T-cell (primary cell): ENCODE measurements around the gene CHCHD10. TPM values are rescaled to one million over a fixed set of nuclear protein-coding genes. Genes with fewer than 3 reads are reported as not detected.
A peak's percentile ranks its signal among the peaks of the same experiment; 100 is the strongest.

Experiments used
- ATAC-seq, 4 experiments: fragments of 200-7000 bp in 3 of 4; fragments of 150-1000 bp in 1 of 4; cut with Tn5 transposase; replicated peaks in 1 of 4; 1 replicate in 3 of 4; 2 replicates in 1 of 4; pipeline ENCODE4 v1.10.0; 2021; ENCODE audit warnings: moderate library complexity in 3 of 4, mild to moderate bottlenecking in 2 of 4, moderate number of reproducible peaks in 1 of 4
- CTCF ChIA-PET, 2 donors: fragments of 300-600 bp; sonication (Branson Sonifier 250); formaldehyde crosslinking; loops; one replicate each; lab custom pipeline; 2022; ENCODE audit warnings: antibody characterized with exemption in 2 of 2; lab: Charles Lee
- POLR2A ChIA-PET, 2 donors: fragments of 300-600 bp; sonication (Branson Sonifier 250); formaldehyde crosslinking; loops; one replicate each; lab custom pipeline; 2022; ENCODE audit warnings: antibody characterized with exemption in 2 of 2; lab: Charles Lee
- DNase-seq, 35 experiments: peaks; one replicate each; pipeline versions ENCODE4 v3.0.0 to v3.0.0-alpha.2; 2013 to 2023
- H3K27ac ChIP-seq: one replicate; pipeline ENCODE4 v1.5.1; 2013; ENCODE audit warnings: low read length
- H3K27me3 ChIP-seq, 2 experiments: replicated peaks in 1 of 2; 1 replicate in 1 of 2; 2 replicates in 1 of 2; pipeline versions ENCODE4 v1.6.1 to v1.7.0; 2013; ENCODE audit warnings: low read length in 1 of 2, mixed read lengths in 1 of 2; ENCODE audit not compliant: control insufficient read depth in 2 of 2, insufficient read depth in 2 of 2; ENCODE audit errors: extremely low read depth in 1 of 2
- H3K36me3 ChIP-seq, 2 donors: 1 replicate in 1 of 2; 2 replicates in 1 of 2; pipeline versions ENCODE4 v1.6.1 to v1.7.0; 2013; ENCODE audit warnings: low read length in 1 of 2; ENCODE audit not compliant: control insufficient read depth in 2 of 2, insufficient read depth in 1 of 2; ENCODE audit errors: extremely low read depth in 1 of 2
- H3K4me1 ChIP-seq, 2 experiments: 1 replicate in 1 of 2; 2 replicates in 1 of 2; pipeline versions ENCODE4 v1.6.1 to v1.7.0; 2013; ENCODE audit warnings: low read length in 2 of 2, mixed read lengths in 1 of 2; ENCODE audit not compliant: insufficient read depth in 2 of 2, control insufficient read depth in 1 of 2; ENCODE audit errors: extremely low read depth in 1 of 2
- H3K4me3 ChIP-seq, 2 donors: 1 replicate in 1 of 2; 2 replicates in 1 of 2; pipeline versions ENCODE4 v1.5.1 to v1.7.0; 2013; ENCODE audit warnings: mild to moderate bottlenecking in 2 of 2, low read length in 1 of 2, moderate library complexity in 1 of 2; ENCODE audit not compliant: control insufficient read depth in 1 of 2; ENCODE audit errors: extremely low read depth in 1 of 2
- H3K9me3 ChIP-seq: 2 replicates; pipeline ENCODE4 v1.7.0; 2013
- H3K27ac Mint-ChIP-seq, 2 donors: one replicate each; pipeline ENCODE4 v1.8.0; 2020 to 2021; ENCODE audit warnings: mild to moderate bottlenecking in 2 of 2, mixed read lengths in 2 of 2
- H3K27me3 Mint-ChIP-seq, 2 donors: one replicate each; pipeline ENCODE4 v1.8.0; 2021 to 2022; ENCODE audit warnings: mixed read lengths in 2 of 2
- H3K36me3 Mint-ChIP-seq: one replicate; pipeline ENCODE4 v1.8.0; 2021; ENCODE audit warnings: mixed read lengths
- H3K4me1 Mint-ChIP-seq, 3 donors: one replicate each; pipeline ENCODE4 v1.8.0; 2020 to 2022; ENCODE audit warnings: mixed read lengths in 3 of 3, mild to moderate bottlenecking in 1 of 3
- H3K4me3 Mint-ChIP-seq, 3 donors: one replicate each; pipeline ENCODE4 v1.8.0; 2020 to 2022; ENCODE audit warnings: mild to moderate bottlenecking in 3 of 3, mixed read lengths in 3 of 3, moderate library complexity in 3 of 3
- H3K9me3 Mint-ChIP-seq, 3 donors: one replicate each; pipeline ENCODE4 v1.8.0; 2020 to 2022; ENCODE audit warnings: mixed read lengths in 3 of 3
- WGBS: methylation state at CpG from one replicate; pipeline ENCODE4 v1.1.5; 2013; ENCODE audit warnings: missing lambda C conversion rate; ENCODE audit not compliant: insufficient coverage; 5-methylcytosine and 5-hydroxymethylcytosine counted together
- total RNA-seq, 35 experiments: library from RNA in 6 of 35; stranded (reverse) in 6 of 35; fragments of 120-200 nt in 1 of 35; gene quantifications; one replicate each; pipeline versions ENCODE4 v1.2.1 to v1.2.4 and lab custom pipeline; 2013 to 2026

The CHCHD10 gene
- total RNA-seq, 5 donors from 2014 or later (not counting 1 experiment from before 2014, with no cell fraction given), result 26.1 to 66.3 (median 63.2) TPM

DNA sequence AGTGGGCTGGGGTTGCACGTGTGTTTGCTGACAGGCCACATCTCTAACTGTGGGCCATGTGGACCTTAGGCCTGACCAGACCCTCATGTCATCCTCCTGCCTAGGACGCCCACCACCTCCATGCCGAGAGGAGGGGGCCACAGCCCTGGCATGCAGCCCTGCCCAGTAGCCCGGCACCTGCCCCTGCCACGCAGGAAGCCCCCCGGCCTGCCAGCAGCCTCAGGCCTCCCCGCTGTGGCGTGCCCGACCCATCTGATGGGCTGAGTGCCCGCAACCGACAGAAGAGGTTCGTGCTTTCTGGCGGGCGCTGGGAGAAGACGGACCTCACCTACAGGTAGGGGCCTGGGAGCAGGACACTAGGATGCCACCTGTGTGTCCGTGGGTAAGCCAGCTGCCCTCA lies 11.3 kb upstream of the CHCHD10 start:
- POLR2A ChIA-PET, result no interaction called here
- Mint-ChIP-seq H3K36me3 (no peaks in the 10 kb centered on the region), H3K27ac (no peak overlapping the region), H3K9me3 (no peaks in the 10 kb centered on the region), H3K4me1 (peaks cover under 1 to 6% (median 4%) of the 10 kb centered on the region in 3 donors), H3K27me3 (no peaks in the 10 kb centered on the region), H3K4me3 (no peak overlapping the region)
- CTCF ChIA-PET, result no interaction called here
- no peak overlapping the region for H3K4me3 ChIP-seq
- no peak overlapping the region for H3K27ac ChIP-seq
- no peak for ATAC-seq
- peaks cover 0 to 3% of the 10 kb centered on the region in 2 donors for H3K36me3 ChIP-seq
- no peak for DNase-seq
- H3K4me1 ChIP-seq, result peaks cover 0 to 8% of the 10 kb centered on the region in 2 experiments
- 80% methylated on average over 16 of the region's 16 CpGs for WGBS
- H3K27me3 ChIP-seq, result no peaks in the 10 kb centered on the region
- H3K9me3 ChIP-seq, result no peaks in the 10 kb centered on the region

DNA sequence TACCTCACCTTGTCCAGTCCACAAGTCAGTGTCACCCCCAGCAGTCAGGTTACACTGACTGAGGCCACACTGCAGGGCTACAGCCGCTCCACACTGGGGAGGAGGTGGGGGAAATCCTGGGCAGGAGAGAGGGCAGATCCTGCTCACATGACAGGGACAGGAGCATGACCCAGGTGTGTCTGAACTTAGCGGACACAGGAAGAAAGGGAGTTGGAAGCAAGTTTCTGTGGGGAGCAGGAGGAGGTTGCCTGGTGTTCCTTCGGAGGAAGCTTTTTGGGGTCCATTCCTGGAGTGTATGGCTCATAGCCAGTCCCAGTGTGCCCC lies 10.8 kb upstream of the CHCHD10 start:
- DNase-seq (no peak), ATAC-seq (no peak)
- CTCF ChIA-PET, result no interaction called here
- H3K4me1 ChIP-seq, result peaks cover 0 to 3% of the 10 kb centered on the region in 2 experiments
- no peaks in the 10 kb centered on the region for H3K27me3 ChIP-seq
- no peaks in the 10 kb centered on the region for H3K36me3 Mint-ChIP-seq
- no peaks in the 10 kb centered on the region for H3K9me3 Mint-ChIP-seq
- 100% methylated on average over 1 of the region's 3 CpGs for WGBS
- H3K27ac Mint-ChIP-seq, result no peak overlapping the region
- no peak overlapping the region for H3K4me3 Mint-ChIP-seq
- peaks cover 0 to 3% of the 10 kb centered on the region in 2 donors for H3K36me3 ChIP-seq
- H3K4me3 ChIP-seq, result no peak overlapping the region
- H3K27me3 Mint-ChIP-seq, result no peaks in the 10 kb centered on the region
- peaks cover under 1 to 7% (median 4%) of the 10 kb centered on the region in 3 donors for H3K4me1 Mint-ChIP-seq
- no peak overlapping the region for H3K27ac ChIP-seq
- H3K9me3 ChIP-seq, result no peaks in the 10 kb centered on the region
- POLR2A ChIA-PET, result no interaction called here

GRCh38 chr22:23777776-23778576 lies 10.2 kb upstream of the CHCHD10 start:
- POLR2A ChIA-PET, result no interaction called here
- no peaks in the 10 kb centered on the region for H3K27me3 Mint-ChIP-seq
- Histone ChIP-seq H3K9me3 (no peaks in the 10 kb centered on the region), H3K36me3 (peaks cover 0 to 3% of the 10 kb centered on the region in 2 donors), H3K27ac (no peak overlapping the region), H3K4me1 (peaks cover 0 to 5% of the 10 kb centered on the region in 2 experiments), H3K27me3 (peaks cover 0 to 4% of the 10 kb centered on the region in 2 experiments), H3K4me3 (no peak overlapping the region)
- H3K4me1 Mint-ChIP-seq, result peaks cover 6 to 12% (median 9%) of the 10 kb centered on the region in 3 donors
- CTCF ChIA-PET, result interaction anchor here in 1 of 2 donors (0.7 kb wide), 1 partner anchor 128 kb away, joined by 6 read pairs; no protein-coding TSS in a partner anchor
- no peaks in the 10 kb centered on the region for H3K9me3 Mint-ChIP-seq
- 100% methylated on average over 8 of the region's 11 CpGs for WGBS
- H3K27ac Mint-ChIP-seq, result no peak overlapping the region
- H3K4me3 Mint-ChIP-seq, result no peak overlapping the region
- DNase-seq (no peak), ATAC-seq (no peak)
- H3K36me3 Mint-ChIP-seq, result no peaks in the 10 kb centered on the region

DNA sequence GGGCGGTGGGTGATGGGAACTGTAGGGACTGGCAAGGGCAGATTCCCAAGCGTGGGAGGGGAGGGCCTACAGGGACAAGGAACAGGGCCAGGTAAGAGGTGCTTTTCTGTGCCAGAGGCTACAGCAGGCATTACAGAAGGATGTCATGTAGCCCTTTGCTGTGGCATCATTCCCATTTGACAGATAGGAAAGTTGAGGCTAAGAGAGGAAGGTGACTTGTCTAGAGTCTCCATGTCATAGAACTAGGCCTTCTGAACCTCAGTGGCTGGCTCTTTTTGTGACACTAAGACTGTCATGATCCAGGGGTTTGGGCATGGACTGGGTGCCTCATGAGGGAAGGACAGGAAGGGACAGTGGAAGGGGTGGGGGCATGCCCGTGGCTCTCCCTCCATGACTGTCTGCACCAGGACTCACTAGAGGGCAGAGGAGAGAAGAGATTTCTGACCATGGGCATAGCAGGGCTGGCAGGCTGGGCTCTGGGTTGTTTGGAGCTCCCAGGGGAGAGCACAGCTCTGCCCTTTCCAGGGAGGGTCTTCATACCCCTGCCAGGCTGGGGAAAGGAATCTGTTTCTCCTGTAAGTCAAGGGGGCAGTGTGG lies 8.1 kb upstream of the CHCHD10 start:
- Mint-ChIP-seq H3K4me1 (peaks cover 16 to 26% (median 22%) of the 10 kb centered on the region in 3 donors), H3K36me3 (no peaks in the 10 kb centered on the region), H3K27me3 (no peaks in the 10 kb centered on the region), H3K27ac (no peak overlapping the region), H3K4me3 (no peak overlapping the region), H3K9me3 (no peaks in the 10 kb centered on the region)
- CTCF ChIA-PET, result no interaction called here
- Histone ChIP-seq H3K4me1 (peaks cover 8 to 23% of the 10 kb centered on the region in 2 experiments), H3K27ac (no peak overlapping the region), H3K4me3 (no peak overlapping the region), H3K36me3 (peaks cover 0 to 3% of the 10 kb centered on the region in 2 donors), H3K9me3 (no peaks in the 10 kb centered on the region), H3K27me3 (peaks cover 0 to 9% of the 10 kb centered on the region in 2 experiments)
- ATAC-seq, result no peak
- 83% methylated on average over 3 of the region's 3 CpGs for WGBS
- no peak for DNase-seq
- POLR2A ChIA-PET, result no interaction called here

GRCh38 chr22:23774922-23775436 lies 7.2 kb upstream of the CHCHD10 start:
- no CpG with 5 or more reads among the region's 2 CpGs for WGBS
- CTCF ChIA-PET, result interaction anchor here in 1 of 2 donors (0.6 kb wide), 1 partner anchor 32 kb away, joined by 3 read pairs; no protein-coding TSS in a partner anchor
- peaks cover 0 to 9% of the 10 kb centered on the region in 2 experiments for H3K27me3 ChIP-seq
- no peak overlapping the region for H3K27ac ChIP-seq
- peaks cover 16 to 31% (median 25%) of the 10 kb centered on the region in 3 donors for H3K4me1 Mint-ChIP-seq
- peaks cover 8 to 30% of the 10 kb centered on the region in 2 experiments for H3K4me1 ChIP-seq
- no peaks in the 10 kb centered on the region for H3K9me3 Mint-ChIP-seq
- no peaks in the 10 kb centered on the region for H3K9me3 ChIP-seq
- no peak overlapping the region for H3K4me3 ChIP-seq
- H3K36me3 Mint-ChIP-seq, result no peaks in the 10 kb centered on the region
- POLR2A ChIA-PET, result no interaction called here
- H3K4me3 Mint-ChIP-seq, result peak overlapping the region in 1 of 3 donors; percentile 31
- no peak for ATAC-seq
- no peaks in the 10 kb centered on the region for H3K36me3 ChIP-seq
- H3K27ac Mint-ChIP-seq, result no peak overlapping the region
- H3K27me3 Mint-ChIP-seq, result no peaks in the 10 kb centered on the region
- no peak for DNase-seq

- ATAC-seq, result no peak
- Mint-ChIP-seq H3K27me3 (no peaks in the 10 kb centered on the region), H3K4me1 (peaks cover 16 to 31% (median 29%) of the 10 kb centered on the region in 3 donors), H3K27ac (no peak overlapping the region), H3K9me3 (no peaks in the 10 kb centered on the region), H3K4me3 (peak overlapping the region in 1 of 3 donors; percentile 31), H3K36me3 (no peaks in the 10 kb centered on the region)
- no peak overlapping the region for H3K4me3 ChIP-seq
- ChIA-PET CTCF (no interaction called here), POLR2A (no interaction called here)
- no peak overlapping the region for H3K27ac ChIP-seq
- peaks cover 8 to 30% of the 10 kb centered on the region in 2 experiments for H3K4me1 ChIP-seq
- no peaks in the 10 kb centered on the region for H3K9me3 ChIP-seq
- no peak for DNase-seq
- WGBS, result 85% methylated on average over 6 of the region's 12 CpGs
- H3K36me3 ChIP-seq, result no peaks in the 10 kb centered on the region
- H3K27me3 ChIP-seq, result peaks cover 0 to 12% of the 10 kb centered on the region in 2 experiments
Measured at GRCh38 chr22:23774114-23774921, 6.5 kb upstream of the CHCHD10 start.
